Measurements from ENCODE around the gene ATP13A3.

GRCh38 chr3:194497799-194498575 is 11.2 kb upstream of the ATP13A3 start:
- TF ChIP-seq CTCF (IDR thresholded peaks at IDR 0.05), result no peak
- TF ChIP-seq EZH2 (IDR thresholded peaks at IDR 0.05; ENCODE audit: borderline replicate concordance, insufficient read depth, low read depth, low read length, poor library complexity, severe bottlenecking), result no peak

Data from B cell (primary cell).